ENCODE data around the gene SLCO2A1.

GRCh38 chr3:134075846-134076245 lies 46.1 kb upstream of the SLCO2A1 start:
- TF ChIP-seq CTCF (IDR thresholded peaks at IDR 0.05) (no peak), POLR2A (IDR thresholded peaks at IDR 0.05) (no peak)
